Measurements from ENCODE around the gene ANKRD22. TPM values are rescaled to one million over a fixed set of nuclear protein-coding genes. Genes with fewer than 3 reads are reported as not detected.

The ANKRD22 gene
- total and polyA plus RNA-seq, 10 of the 15 experiments (the other 5 are each of a cell fraction or from before 2014, with no cell fraction given): 0.30 to 1.3 (median 0.71) TPM

DNA sequence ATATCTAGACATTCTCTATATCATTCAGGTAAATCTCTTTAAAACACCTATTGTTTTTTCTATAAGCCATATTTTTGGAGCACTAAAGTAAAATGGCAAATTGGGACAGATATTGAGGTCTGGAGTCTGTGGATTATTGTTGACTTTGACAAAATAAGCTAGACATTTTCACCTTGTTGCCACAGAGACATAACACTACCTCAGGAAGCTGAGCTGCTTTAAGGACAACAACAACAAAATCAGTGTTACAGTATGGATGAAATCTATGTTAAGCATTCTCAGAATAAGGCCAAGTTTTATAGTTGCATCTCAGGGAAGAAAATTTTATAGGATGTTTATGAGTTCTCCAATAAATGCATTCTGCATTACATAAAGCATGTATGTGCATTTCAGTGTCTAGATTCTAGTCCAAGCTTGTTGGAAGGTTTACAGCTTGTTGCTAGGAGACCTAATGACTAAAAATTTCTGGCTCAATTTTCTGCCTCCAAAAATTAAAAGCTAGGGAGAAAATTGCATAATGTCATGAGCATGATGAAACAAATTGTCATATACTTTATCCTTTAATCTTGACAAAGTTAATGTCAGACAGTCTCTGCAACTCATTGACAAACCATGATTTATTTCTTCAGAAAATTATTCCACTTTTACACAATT is 30.8 kb downstream of the ANKRD22 start:
- SMC1A ChIA-PET (ENCODE audit: uncharacterized antibody, unreplicated experiment): interaction anchor here (0.7 to 18.0 kb wide), 9 partner anchors 9 to 243 kb away, joined by 3 to 575 read pairs (median 5); partner anchors contain the start of gene STAMBPL1
- CTCF ChIA-PET: interaction anchor here (1.0 to 8.1 kb wide), 8 partner anchors 10 to 269 kb away, joined by 3 to 76 read pairs (median 4); no protein-coding TSS in a partner anchor
- no peak overlapping the region for H3K4me2 ChIP-seq (ENCODE audit: control insufficient read depth, insufficient read depth)
- in situ Hi-C loops (cut with MboI) (no loop called here), intact Hi-C loops (cut with micrococcal nuclease; ENCODE audit: unreplicated experiment) (no loop called here)
- H2AFZ ChIP-seq (ENCODE audit: control insufficient read depth, low read depth, low read length): no peak overlapping the region
- no peak overlapping the region for H3K9ac ChIP-seq (ENCODE audit: control insufficient read depth, insufficient read depth, low read length)
- H3K27me3 ChIP-seq (replicated peaks in 1 of 2; ENCODE audit: control insufficient read depth in 2 of 2, insufficient read depth in 2 of 2, low read length in 1 of 2): 0 out of 4 replicates have a peak, but pooled peaks cover 0 to 2% of the 10 kb centered on the region in 2 experiments
- no TSS peak for BruUV-seq (replicated peaks)
- no peaks in the 10 kb centered on the region for H4K20me1 ChIP-seq (ENCODE audit: control insufficient read depth, insufficient read depth)
- DNase-seq (ENCODE audit: low read depth, low spot score) (no peak), FAIRE-seq (no peak), ATAC-seq (no peak)
- H3K27ac ChIP-seq (ENCODE audit: control insufficient read depth, insufficient read depth): no peak overlapping the region
- H3K4me3 ChIP-seq: no peak overlapping the region
- POLR2A ChIA-PET: no interaction called here
- no peaks in the 10 kb centered on the region for H3K9me3 ChIP-seq (replicated peaks; ENCODE audit: control insufficient read depth, insufficient read depth, low read length)
- no peaks in the 10 kb centered on the region for H3K79me2 ChIP-seq (ENCODE audit: control insufficient read depth, insufficient read depth, low read length)
- H3K4me1 ChIP-seq (ENCODE audit: control insufficient read depth, insufficient read depth, low read length): 0 out of 2 replicates have a peak, but pooled peaks cover 3% of the 10 kb centered on the region
- no peaks in the 10 kb centered on the region for H3K36me3 ChIP-seq (ENCODE audit: control insufficient read depth in 2 of 2, insufficient read depth in 2 of 2, low read length in 1 of 2)
- RAD21 ChIA-PET (ENCODE audit: unreplicated experiment): interaction anchor here (1.4 to 5.5 kb wide), 4 partner anchors 10 to 112 kb away, joined by 4 to 28 read pairs (median 6); no protein-coding TSS in a partner anchor
- TF ChIP-seq, protein P1, sequence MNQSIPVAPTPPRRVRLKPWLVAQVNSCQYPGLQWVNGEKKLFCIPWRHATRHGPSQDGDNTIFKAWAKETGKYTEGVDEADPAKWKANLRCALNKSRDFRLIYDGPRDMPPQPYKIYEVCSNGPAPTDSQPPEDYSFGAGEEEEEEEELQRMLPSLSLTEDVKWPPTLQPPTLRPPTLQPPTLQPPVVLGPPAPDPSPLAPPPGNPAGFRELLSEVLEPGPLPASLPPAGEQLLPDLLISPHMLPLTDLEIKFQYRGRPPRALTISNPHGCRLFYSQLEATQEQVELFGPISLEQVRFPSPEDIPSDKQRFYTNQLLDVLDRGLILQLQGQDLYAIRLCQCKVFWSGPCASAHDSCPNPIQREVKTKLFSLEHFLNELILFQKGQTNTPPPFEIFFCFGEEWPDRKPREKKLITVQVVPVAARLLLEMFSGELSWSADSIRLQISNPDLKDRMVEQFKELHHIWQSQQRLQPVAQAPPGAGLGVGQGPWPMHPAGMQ (IDR thresholded peaks at IDR 0.05; ENCODE audit: borderline replicate concordance): no peak
- TF ChIP-seq TBL1XR1 (IDR thresholded peaks at IDR 0.05; ENCODE audit: low read depth, low read length) (no peak), STAT3 (IDR thresholded peaks at IDR 0.05; ENCODE audit: low read depth, low read length) (no peak), SUZ12 (IDR thresholded peaks at IDR 0.05; ENCODE audit: unreplicated experiment) (no peak), DPF2 (IDR thresholded peaks at IDR 0.05) (no peak), NFXL1 (IDR thresholded peaks at IDR 0.05; ENCODE audit: borderline replicate concordance) (no peak), SUPT20H (IDR thresholded peaks at IDR 0.05; ENCODE audit: borderline replicate concordance, control insufficient read depth, low read depth, low read length) (no peak), KDM1A (IDR thresholded peaks at IDR 0.05; ENCODE audit: borderline replicate concordance) (no peak)
- TF ChIP-seq, protein P2, sequence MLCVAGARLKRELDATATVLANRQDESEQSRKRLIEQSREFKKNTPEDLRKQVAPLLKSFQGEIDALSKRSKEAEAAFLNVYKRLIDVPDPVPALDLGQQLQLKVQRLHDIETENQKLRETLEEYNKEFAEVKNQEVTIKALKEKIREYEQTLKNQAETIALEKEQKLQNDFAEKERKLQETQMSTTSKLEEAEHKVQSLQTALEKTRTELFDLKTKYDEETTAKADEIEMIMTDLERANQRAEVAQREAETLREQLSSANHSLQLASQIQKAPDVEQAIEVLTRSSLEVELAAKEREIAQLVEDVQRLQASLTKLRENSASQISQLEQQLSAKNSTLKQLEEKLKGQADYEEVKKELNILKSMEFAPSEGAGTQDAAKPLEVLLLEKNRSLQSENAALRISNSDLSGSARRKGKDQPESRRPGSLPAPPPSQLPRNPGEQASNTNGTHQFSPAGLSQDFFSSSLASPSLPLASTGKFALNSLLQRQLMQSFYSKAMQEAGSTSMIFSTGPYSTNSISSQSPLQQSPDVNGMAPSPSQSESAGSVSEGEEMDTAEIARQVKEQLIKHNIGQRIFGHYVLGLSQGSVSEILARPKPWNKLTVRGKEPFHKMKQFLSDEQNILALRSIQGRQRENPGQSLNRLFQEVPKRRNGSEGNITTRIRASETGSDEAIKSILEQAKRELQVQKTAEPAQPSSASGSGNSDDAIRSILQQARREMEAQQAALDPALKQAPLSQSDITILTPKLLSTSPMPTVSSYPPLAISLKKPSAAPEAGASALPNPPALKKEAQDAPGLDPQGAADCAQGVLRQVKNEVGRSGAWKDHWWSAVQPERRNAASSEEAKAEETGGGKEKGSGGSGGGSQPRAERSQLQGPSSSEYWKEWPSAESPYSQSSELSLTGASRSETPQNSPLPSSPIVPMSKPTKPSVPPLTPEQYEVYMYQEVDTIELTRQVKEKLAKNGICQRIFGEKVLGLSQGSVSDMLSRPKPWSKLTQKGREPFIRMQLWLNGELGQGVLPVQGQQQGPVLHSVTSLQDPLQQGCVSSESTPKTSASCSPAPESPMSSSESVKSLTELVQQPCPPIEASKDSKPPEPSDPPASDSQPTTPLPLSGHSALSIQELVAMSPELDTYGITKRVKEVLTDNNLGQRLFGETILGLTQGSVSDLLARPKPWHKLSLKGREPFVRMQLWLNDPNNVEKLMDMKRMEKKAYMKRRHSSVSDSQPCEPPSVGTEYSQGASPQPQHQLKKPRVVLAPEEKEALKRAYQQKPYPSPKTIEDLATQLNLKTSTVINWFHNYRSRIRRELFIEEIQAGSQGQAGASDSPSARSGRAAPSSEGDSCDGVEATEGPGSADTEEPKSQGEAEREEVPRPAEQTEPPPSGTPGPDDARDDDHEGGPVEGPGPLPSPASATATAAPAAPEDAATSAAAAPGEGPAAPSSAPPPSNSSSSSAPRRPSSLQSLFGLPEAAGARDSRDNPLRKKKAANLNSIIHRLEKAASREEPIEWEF (IDR thresholded peaks at IDR 0.05; ENCODE audit: insufficient replicate concordance, low read depth, low read length): no peak
- TF ChIP-seq, protein P3, sequence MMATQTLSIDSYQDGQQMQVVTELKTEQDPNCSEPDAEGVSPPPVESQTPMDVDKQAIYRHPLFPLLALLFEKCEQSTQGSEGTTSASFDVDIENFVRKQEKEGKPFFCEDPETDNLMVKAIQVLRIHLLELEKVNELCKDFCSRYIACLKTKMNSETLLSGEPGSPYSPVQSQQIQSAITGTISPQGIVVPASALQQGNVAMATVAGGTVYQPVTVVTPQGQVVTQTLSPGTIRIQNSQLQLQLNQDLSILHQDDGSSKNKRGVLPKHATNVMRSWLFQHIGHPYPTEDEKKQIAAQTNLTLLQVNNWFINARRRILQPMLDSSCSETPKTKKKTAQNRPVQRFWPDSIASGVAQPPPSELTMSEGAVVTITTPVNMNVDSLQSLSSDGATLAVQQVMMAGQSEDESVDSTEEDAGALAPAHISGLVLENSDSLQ (IDR thresholded peaks at IDR 0.05): no peak
- TF ChIP-seq, protein P4, sequence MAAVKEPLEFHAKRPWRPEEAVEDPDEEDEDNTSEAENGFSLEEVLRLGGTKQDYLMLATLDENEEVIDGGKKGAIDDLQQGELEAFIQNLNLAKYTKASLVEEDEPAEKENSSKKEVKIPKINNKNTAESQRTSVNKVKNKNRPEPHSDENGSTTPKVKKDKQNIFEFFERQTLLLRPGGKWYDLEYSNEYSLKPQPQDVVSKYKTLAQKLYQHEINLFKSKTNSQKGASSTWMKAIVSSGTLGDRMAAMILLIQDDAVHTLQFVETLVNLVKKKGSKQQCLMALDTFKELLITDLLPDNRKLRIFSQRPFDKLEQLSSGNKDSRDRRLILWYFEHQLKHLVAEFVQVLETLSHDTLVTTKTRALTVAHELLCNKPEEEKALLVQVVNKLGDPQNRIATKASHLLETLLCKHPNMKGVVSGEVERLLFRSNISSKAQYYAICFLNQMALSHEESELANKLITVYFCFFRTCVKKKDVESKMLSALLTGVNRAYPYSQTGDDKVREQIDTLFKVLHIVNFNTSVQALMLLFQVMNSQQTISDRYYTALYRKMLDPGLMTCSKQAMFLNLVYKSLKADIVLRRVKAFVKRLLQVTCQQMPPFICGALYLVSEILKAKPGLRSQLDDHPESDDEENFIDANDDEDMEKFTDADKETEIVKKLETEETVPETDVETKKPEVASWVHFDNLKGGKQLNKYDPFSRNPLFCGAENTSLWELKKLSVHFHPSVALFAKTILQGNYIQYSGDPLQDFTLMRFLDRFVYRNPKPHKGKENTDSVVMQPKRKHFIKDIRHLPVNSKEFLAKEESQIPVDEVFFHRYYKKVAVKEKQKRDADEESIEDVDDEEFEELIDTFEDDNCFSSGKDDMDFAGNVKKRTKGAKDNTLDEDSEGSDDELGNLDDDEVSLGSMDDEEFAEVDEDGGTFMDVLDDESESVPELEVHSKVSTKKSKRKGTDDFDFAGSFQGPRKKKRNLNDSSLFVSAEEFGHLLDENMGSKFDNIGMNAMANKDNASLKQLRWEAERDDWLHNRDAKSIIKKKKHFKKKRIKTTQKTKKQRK (IDR thresholded peaks at IDR 0.05; ENCODE audit: low read depth, low read length): no peak

All from GM12878 (cell line).